NB4 (cell line): ENCODE results near the gene NETO1.

Source experiments
- DNase-seq: peaks from one replicate; pipeline ENCODE4 v3.0.0; 2010; ENCODE audit warnings: low read depth
- H3K4me3 ChIP-seq: one replicate; pipeline ENCODE4 v1.5.1; 2011; ENCODE audit warnings: mild to moderate bottlenecking, low read depth, low read length, moderate library complexity
- MYC ChIP-seq: IDR thresholded peaks from 2 replicates; pipeline ENCODE4 v1.6.1; 2011; ENCODE audit warnings: low read depth, low read length
- POLR2A ChIP-seq: IDR thresholded peaks from 2 replicates; pipeline ENCODE4 v1.6.1; 2011; ENCODE audit warnings: mild to moderate bottlenecking; ENCODE audit not compliant: insufficient read length; ENCODE audit errors: extremely low read depth
- TF ChIP-seq, protein P1 (sequence below): IDR thresholded peaks from 2 replicates; pipeline ENCODE4 v1.6.1; 2011; ENCODE audit warnings: low read depth, low read length
- TF ChIP-seq, protein P2 (sequence below): IDR thresholded peaks from one replicate; pipeline ENCODE4 v1.5.1; 2012; ENCODE audit warnings: low read depth, low read length

Gene NETO1

GRCh38 chr18:72820571-72820970, 47.2 kb downstream of the NETO1 start:
- H3K4me3 ChIP-seq: no peak overlapping the region
- TF ChIP-seq POLR2A: no peak
- TF ChIP-seq, protein P1, sequence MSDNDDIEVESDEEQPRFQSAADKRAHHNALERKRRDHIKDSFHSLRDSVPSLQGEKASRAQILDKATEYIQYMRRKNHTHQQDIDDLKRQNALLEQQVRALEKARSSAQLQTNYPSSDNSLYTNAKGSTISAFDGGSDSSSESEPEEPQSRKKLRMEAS: no peak
- TF ChIP-seq MYC: no peak
- TF ChIP-seq, protein P2, sequence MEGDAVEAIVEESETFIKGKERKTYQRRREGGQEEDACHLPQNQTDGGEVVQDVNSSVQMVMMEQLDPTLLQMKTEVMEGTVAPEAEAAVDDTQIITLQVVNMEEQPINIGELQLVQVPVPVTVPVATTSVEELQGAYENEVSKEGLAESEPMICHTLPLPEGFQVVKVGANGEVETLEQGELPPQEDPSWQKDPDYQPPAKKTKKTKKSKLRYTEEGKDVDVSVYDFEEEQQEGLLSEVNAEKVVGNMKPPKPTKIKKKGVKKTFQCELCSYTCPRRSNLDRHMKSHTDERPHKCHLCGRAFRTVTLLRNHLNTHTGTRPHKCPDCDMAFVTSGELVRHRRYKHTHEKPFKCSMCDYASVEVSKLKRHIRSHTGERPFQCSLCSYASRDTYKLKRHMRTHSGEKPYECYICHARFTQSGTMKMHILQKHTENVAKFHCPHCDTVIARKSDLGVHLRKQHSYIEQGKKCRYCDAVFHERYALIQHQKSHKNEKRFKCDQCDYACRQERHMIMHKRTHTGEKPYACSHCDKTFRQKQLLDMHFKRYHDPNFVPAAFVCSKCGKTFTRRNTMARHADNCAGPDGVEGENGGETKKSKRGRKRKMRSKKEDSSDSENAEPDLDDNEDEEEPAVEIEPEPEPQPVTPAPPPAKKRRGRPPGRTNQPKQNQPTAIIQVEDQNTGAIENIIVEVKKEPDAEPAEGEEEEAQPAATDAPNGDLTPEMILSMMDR: no peak
- DNase-seq: no peak

DNA sequence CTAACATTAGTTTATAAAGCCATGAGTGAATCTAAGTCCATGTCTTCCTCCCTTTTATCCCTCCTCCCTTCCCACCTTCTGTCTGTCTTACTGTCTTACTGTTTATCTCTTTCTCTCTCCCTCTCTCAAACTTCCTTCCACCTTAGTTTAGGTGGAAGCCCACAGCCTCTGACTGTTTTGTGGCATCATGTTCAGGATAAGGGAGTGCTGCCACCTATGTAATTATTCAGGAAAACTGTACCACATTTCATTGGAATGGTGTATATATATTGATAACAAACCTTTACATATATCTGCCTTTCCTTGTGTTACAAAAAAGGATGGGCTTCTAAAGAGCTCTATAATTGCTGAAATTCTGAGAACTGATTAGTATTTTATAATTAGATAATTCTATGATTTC, 48.7 kb downstream of the NETO1 start:
- no peak for DNase-seq
- TF ChIP-seq, protein P2: no peak
- TF ChIP-seq POLR2A: no peak
- TF ChIP-seq, protein P1: no peak
- no peak for TF ChIP-seq MYC
- H3K4me3 ChIP-seq: no peak overlapping the region

DNA sequence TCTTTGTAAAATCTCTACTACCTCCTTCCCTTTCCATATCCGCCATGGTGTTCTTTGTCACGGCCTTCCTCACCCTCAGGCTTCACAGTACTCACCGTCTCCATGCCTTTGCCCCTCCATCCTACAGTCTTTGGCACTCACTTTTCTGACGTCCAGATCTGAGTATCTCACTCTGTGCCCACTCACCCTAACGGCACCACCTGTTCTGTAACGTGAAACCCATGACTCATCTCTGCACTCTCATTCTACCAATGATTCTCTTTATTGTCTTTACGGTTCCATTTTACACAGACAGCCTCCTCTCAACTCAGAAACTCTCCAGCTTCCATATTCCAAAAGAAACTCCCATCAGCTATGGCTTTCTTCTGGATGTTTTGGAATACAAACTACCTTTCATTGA, 56.7 kb downstream of the NETO1 start:
- no peak for TF ChIP-seq MYC
- TF ChIP-seq, protein P2: no peak
- no peak for TF ChIP-seq POLR2A
- TF ChIP-seq, protein P1: no peak
- H3K4me3 ChIP-seq: no peak overlapping the region
- DNase-seq: no peak

DNA sequence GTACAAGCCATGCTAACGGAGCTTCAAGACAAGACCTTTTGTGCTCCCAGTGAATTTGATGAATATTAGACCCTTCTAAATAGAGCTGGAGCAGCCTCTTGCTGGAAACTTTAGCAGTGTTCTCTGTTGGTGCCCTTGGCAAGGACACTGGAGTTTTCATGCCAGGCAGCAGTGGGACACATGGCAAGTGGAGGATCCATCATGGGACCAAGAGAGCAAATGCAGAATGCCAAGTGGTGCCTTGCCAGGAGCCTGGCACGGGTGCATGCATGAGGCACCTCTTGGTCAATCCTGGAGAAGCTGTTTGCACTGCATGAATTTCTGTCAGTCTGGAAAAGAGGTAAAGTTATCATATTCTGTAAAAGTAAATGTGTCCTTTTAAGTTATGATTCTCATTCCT, 59.1 kb downstream of the NETO1 start:
- no peak for DNase-seq
- H3K4me3 ChIP-seq: no peak overlapping the region
- TF ChIP-seq, protein P2: no peak
- TF ChIP-seq POLR2A: no peak
- no peak for TF ChIP-seq MYC
- TF ChIP-seq, protein P1: no peak

DNA sequence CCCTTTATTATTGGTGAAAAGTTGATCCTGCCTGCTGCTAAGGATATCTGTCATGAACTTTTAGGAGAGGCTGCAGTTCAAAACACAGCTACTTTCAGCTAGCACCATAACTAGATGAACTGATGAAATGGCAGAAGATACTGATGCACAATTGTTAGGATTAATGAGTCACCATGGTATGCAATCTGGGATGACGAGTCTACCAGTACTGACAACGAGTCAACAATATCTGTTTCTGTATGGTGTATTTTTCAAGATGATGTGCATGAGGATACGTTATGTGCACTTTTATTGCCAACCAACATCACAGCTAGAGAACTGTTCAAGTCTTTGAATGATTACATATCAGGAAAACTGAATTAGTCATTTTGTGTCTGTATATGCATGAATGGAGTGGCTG, 68.7 kb downstream of the NETO1 start:
- TF ChIP-seq, protein P1: no peak
- TF ChIP-seq MYC (no peak), POLR2A (no peak)
- TF ChIP-seq, protein P2: no peak
- no peak for DNase-seq

DNA sequence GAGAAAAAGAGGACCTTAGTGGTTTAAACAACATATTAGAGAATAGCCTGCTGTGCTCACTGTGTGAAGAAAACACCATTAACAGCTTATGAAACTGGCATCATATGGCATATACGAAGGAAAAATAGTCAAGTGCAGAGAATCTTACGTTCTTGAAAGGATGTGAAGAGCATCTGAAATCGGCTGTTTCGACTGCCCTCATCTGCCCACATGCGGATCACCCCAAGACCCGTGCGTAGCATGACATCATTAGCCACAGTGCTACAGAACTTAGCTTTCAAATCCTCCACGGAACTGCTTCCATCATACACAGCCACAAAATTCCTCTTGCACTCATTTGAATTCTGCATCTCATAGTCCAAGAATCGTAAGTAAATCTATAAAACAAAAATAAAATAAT, 84.3 kb downstream of the NETO1 start:
- TF ChIP-seq, protein P1: no peak
- no peak for TF ChIP-seq POLR2A
- no peak for TF ChIP-seq MYC
- TF ChIP-seq, protein P2: no peak
- no peak for DNase-seq

More for the DNA sequence above, 68.7 kb downstream of the NETO1 start:
- no peak overlapping the region for H3K4me3 ChIP-seq

More for the DNA sequence above, 84.3 kb downstream of the NETO1 start:
- no peak overlapping the region for H3K4me3 ChIP-seq
